ENCODE measurements around the gene APOD.

The APOD gene

DNA sequence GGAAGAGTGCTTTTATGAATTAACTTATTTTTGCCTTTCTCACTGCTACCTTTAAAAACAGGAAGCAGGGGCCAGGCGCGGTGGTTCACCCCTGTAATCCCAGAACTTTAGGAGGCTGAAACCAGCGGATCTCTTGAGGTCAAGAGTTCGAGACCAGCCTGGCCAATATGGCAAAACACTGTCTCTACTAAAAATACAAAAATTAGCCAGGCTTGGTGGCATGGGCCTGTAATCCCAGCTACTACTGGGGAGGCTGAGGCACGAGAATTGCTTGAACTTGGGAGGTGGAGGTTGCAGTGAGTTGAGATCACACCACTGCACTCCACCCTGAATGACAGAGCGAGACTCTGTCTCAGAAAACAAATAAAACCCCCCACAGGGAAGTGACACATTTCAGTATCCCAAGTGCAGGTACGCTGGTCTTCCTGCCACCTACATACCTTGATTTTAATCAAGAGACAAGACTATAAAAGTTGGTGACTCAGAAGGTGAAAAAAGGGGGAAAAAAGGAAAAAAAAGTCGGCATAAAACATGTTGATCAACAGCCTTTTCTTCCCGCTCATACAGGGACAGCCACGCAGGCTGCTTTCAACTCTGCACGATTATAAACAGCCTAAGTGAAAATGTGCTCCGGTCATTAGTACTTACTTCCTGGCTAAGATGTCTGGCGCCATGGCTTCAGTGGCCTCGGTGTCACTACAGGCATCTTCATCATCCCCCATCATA, 59.4 kb downstream of the APOD start:
- H3K27me3 ChIP-seq (ENCODE audit: control insufficient read depth, insufficient read depth, low read length), result no peaks in the 10 kb centered on the region
- H3K9me3 ChIP-seq (ENCODE audit: control insufficient read depth, low read length), result no peaks in the 10 kb centered on the region
- no peak overlapping the region for H3K9ac ChIP-seq (ENCODE audit: low read length)
- no peaks in the 10 kb centered on the region for H3K36me3 ChIP-seq (ENCODE audit: control insufficient read depth, insufficient read depth, low read length)
- H3K4me1 ChIP-seq (ENCODE audit: control insufficient read depth, insufficient read depth, low read length), result no peaks in the 10 kb centered on the region
- H3K4me3 ChIP-seq (ENCODE audit: low read length), result no peak overlapping the region

DNA sequence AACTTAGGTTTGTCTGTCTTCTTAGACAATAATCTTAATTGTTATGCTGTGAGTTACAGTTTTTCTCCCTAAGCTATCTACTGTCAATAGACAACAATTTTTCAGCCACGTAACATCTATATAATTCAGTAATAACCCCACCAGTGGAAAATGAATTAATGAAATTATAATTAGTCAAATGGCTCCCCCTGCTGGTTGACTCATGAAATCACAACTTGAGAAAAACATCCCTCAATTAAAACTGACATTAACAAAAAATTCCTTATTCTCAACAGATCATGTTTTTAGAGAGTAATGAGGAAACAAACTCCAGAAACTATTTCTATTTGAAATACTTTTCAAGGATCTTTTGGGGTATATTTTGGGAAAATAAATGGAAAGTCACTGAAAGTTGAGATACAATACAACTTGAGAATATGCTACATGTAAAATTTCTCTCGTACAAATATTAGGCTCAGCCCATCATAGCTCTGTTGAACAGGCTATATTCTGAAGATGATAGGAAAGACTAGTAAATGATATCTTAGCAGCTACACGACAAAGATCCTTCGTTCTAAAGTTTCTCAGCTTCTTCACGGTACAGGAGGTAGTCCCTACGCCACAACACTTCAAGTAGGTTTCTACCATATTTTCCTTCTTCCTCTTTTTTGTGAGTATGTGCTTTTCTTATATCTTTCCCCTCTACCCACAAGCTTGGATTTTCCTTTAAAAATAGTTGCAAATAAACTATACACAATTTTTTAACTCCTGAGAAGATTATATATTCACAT, 61.3 kb downstream of the APOD start:
- H3K36me3 ChIP-seq (ENCODE audit: control insufficient read depth, insufficient read depth, low read length), result no peaks in the 10 kb centered on the region
- H3K9ac ChIP-seq (ENCODE audit: low read length), result no peak overlapping the region
- H3K4me1 ChIP-seq (ENCODE audit: control insufficient read depth, insufficient read depth, low read length), result no peaks in the 10 kb centered on the region
- no peaks in the 10 kb centered on the region for H3K9me3 ChIP-seq (ENCODE audit: control insufficient read depth, low read length)
- H3K27me3 ChIP-seq (ENCODE audit: control insufficient read depth, insufficient read depth, low read length), result no peaks in the 10 kb centered on the region
- no peak overlapping the region for H3K4me3 ChIP-seq (ENCODE audit: low read length)
